Stimulated activated CD8-positive, alpha-beta memory T cell treated with anti-CD3 and anti-CD28 coated beads, Interleukin-7, amount 100 ng/mL, for 24 hours (primary cell): Measurements from ENCODE around the gene PSAT1.
A peak's percentile ranks its signal among the peaks of the same experiment; 100 is the strongest.

ENCODE experiments used
- DNase-seq: peaks from one replicate; pipeline ENCODE4 v3.0.0-alpha.2; 2020; ENCODE audit warnings: low read depth

The PSAT1 gene

DNA sequence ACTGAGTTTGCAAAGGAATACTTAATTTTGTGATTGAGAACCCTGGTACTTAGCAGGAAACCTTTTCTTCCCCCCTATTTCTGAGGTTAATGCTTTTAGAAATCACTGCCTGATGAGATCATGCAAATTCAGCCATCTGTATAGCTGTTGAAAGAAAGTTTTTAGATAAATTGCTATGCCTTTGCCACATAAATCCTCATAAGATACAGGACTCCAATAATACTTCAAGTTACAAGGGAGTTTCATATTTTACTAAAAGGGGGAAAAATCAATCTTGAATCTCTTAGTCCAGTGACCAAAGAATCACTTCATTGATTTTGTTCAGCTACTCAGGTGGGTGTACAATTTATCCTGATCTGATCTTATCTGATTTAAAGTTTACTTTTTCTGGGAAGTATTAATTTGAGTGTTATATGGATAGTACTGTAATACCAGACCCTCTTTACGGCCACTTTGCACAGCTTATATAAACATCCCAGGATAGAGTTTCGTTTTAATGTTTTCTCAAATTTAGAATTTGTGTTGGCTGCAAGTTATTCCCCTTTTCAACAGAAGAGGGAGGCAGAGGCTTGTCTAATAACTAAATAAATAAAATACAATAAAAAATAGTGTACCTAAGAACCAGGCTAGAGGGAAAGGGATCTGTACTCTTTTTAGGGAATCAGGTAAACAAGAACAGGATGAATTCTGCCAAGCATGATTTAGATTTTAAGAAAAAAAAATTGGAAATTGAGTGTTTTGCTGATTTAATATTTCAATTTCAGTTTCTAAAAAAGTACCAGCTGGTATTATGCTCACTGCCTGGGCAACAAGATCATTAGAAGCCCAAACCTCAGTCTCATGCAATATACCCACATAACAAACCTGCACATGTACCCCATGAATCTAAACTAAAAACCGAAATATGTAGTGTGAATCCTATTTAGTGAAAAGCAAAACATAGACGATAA is 69.1 kb downstream of the PSAT1 start:
- no peak for DNase-seq

GRCh38 chr9:78366827-78367226 is 69.9 kb downstream of the PSAT1 start:
- DNase-seq, result no peak

GRCh38 chr9:78368236-78368635 is 71.3 kb downstream of the PSAT1 start:
- DNase-seq, result no peak

- peak; percentile 17 for DNase-seq
Measured at GRCh38 chr9:78369639-78370219, 72.8 kb downstream of the PSAT1 start.

DNA sequence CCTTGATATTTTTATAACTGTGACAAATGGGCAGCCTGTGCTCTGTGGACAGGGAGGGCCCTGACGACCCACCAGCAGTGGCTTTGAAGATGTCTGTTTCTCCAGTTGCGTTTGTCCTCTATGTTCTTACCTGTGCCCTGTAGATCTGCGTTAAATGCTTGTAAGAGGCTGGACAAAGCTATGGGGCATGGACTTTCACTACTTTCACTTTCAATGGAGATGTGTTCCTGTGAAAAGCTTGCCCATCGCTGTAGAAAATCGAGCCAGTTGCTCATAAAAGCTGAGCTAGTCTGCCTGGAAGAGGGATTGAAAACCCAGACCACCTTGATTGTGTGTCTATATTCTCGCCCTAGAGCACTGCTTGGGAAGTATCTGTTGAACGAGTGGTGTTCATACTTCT is 74.1 kb downstream of the PSAT1 start:
- no peak for DNase-seq

DNA sequence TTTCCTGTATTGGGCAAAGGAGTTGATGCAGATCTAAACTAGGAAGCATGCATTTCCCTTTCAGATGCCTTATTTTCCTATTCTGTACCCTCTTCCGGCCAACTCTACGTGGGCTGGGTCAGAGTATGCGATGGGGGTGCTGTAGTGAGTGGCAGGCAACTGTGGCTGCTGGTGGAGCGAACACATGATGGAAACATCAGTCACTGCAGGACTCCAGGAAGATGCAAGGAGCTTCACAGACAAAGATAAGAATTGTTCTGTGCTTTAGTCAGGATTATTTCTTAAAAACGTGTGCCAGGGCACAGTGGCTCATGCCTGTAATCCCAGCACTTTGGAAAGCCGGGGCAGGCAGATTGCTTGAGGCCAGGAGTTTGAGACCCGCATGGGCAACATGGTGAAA is 75.1 kb downstream of the PSAT1 start:
- DNase-seq, result no peak
